ENCODE data around the gene UFD1.

Gene UFD1

DNA sequence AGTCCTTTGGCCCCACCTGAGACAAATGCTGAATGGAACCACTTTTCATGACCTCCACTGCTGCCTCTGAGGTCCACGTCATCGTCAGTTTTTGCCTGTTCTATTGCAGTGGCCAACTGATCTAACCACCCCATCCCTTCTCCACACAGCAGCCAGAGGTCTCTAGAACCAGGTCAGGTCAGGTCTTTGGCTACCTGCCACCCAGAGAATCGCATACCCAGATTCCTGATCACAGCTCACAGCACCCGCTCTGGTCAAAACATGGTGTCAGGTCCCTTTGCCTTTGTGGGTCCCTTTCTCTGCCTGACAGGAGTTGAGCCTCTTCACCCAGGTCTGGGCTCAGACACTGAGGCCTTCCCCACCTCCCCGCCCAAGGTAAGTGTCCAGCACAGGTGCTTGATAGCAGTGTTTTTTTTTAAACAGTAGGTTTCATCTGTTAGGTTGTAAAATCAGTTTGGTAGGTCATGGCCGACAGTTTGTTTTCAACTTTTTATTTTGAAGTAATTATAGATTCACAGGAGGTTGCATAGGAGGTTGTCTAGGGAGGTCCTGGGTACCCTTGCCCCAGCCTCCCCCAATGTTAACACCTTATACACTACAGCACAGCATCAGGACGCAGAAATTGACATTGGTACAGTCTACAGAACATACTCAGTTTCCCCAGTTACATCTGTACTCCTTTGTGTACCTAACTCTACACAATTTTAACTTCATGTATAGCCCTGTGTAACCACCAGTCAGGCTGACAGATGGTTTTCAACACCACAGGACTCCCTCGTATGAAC, 38.4 kb downstream of the UFD1 start:
- TF ChIP-seq, protein P1, sequence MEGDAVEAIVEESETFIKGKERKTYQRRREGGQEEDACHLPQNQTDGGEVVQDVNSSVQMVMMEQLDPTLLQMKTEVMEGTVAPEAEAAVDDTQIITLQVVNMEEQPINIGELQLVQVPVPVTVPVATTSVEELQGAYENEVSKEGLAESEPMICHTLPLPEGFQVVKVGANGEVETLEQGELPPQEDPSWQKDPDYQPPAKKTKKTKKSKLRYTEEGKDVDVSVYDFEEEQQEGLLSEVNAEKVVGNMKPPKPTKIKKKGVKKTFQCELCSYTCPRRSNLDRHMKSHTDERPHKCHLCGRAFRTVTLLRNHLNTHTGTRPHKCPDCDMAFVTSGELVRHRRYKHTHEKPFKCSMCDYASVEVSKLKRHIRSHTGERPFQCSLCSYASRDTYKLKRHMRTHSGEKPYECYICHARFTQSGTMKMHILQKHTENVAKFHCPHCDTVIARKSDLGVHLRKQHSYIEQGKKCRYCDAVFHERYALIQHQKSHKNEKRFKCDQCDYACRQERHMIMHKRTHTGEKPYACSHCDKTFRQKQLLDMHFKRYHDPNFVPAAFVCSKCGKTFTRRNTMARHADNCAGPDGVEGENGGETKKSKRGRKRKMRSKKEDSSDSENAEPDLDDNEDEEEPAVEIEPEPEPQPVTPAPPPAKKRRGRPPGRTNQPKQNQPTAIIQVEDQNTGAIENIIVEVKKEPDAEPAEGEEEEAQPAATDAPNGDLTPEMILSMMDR (IDR thresholded peaks at IDR 0.05): no peak

GRCh38 chr22:19438298-19438697, 40.7 kb downstream of the UFD1 start:
- TF ChIP-seq, protein P1 (IDR thresholded peaks at IDR 0.05): no peak

DNA sequence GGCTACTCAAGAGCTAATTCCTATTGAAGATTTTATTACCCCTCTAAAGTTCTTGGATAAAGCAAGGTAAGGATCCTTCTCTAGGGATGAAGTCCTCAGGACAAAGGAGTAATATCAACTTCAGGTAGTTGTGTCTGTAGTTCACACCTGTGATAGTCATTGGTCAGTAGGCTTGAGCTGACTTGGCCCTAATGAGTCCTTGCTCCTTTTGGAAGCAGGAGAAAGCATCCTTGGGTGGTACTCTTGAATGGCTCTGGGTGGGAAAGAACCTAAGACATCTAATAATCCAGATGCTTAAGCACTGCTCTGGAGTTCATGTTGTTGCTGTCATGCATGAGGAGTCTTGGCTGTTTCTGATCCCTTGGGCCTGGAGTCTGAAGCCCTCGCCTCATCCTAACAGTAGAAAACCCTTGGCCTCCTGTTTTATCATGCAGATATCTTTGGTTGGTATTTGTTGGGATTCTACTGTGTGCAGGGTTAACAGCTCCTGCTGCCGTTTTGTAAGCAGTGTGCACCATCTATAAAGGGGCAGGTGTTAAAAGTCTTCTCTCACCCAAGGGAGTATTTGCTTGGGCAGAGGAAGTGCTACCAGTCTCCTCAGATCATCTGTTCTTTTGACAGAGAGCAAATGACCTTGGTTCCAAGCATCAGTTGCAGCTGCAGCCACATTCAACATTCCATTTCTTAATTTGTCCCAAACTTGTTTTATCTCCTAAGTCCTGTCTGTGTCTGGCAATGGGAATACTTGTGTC, 44.0 kb downstream of the UFD1 start:
- TF ChIP-seq, protein P1 (IDR thresholded peaks at IDR 0.05): no peak

DNA sequence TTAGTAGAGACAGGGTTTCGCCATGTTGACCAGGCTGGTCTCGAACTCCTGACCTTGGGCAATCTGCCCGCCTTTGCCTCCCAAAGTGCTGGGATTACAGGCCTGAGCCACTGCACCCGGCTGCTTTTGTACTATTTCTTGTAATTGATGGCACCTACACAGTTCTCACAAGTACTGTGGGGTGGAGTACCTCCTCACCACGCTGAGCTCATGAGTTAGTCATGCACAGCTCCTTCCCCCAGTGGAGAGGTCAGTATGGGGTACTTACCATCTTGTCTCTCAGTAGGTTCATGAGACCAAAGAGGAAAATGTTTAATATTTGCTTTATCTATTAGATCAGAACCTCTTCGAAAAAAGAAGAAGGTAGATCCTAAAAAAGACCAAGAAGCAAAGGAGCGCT, 44.6 kb downstream of the UFD1 start:
- TF ChIP-seq, protein P1 (IDR thresholded peaks at IDR 0.05): no peak

- TF ChIP-seq, protein P1 (IDR thresholded peaks at IDR 0.05): no peak
Observed at GRCh38 chr22:19432133-19432851, 46.7 kb downstream of the UFD1 start, which contains the start of gene MRPL40. MRPL40 (plus strand) TSS chr22:19432545; CDS start chr22:19432555, 10 bp downstream.

GRCh38 chr22:19431649-19432132, 47.3 kb downstream of the UFD1 start, which contains the start of gene HIRA:
HIRA (minus strand) TSS chr22:19431733; CDS start chr22:19431476, 257 bp downstream.
- TF ChIP-seq, protein P1 (IDR thresholded peaks at IDR 0.05): no peak

GRCh38 chr22:19430890-19431541, 48.0 kb downstream of the UFD1 start:
- TF ChIP-seq, protein P1 (IDR thresholded peaks at IDR 0.05): no peak

Data from LNCAP (cell line).